K562 (cell line): ENCODE measurements around the gene ZNF521. TPM values are rescaled to one million over a fixed set of nuclear protein-coding genes. Genes with fewer than 3 reads are reported as not detected.
A peak's percentile ranks its signal among the peaks of the same experiment; 100 is the strongest.

Source experiments
- BCOR ChIP-seq: fragments of 450-650 bp; IDR thresholded peaks from 2 replicates; pipeline ENCODE4 v1.6.1; 2016
- CBX1 ChIP-seq: sonication (generic); IDR thresholded peaks from 2 replicates; pipeline ENCODE4 v1.6.1; 2016; ENCODE audit warnings: antibody characterized with exemption, low read depth, mild to moderate bottlenecking
- CHD2 ChIP-seq: IDR thresholded peaks from 2 replicates; pipeline ENCODE4 v1.6.1; 2011; ENCODE audit warnings: low read depth, low read length
- ESRRA ChIP-seq: fragments of 450-650 bp; IDR thresholded peaks from 2 replicates; pipeline ENCODE4 v1.6.1; 2014; ENCODE audit warnings: low read depth, mild to moderate bottlenecking, moderate library complexity, borderline replicate concordance
- FOXA3 ChIP-seq, 2 experiments: fragments of 450-650 bp in 1 of 2; sonication (generic) in 1 of 2; formaldehyde crosslinking; IDR thresholded peaks in 1 of 2; conservative IDR thresholded peaks in 1 of 2; 2 replicates each; pipeline versions ENCODE4 v1.4.0 to v1.8.0; 2020 to 2022; ENCODE audit warnings: mild to moderate bottlenecking in 2 of 2, missing genetic modification reagents in 1 of 2
- HNRNPH1 ChIP-seq: fragments of 200-400 bp; formaldehyde crosslinking; optimal IDR thresholded peaks from 2 replicates; pipeline ENCODE3; 2017; ENCODE audit warnings: low read depth, mild to moderate bottlenecking, low read length, moderate library complexity
- HNRNPLL ChIP-seq: fragments of 200-400 bp; formaldehyde crosslinking; IDR thresholded peaks from 2 replicates; pipeline ENCODE4 v1.6.1; 2017; ENCODE audit warnings: low read length, low read depth, mild to moderate bottlenecking; ENCODE audit not compliant: poor library complexity, severe bottlenecking
- KDM5B ChIP-seq: fragments of 200-600 bp; sonication (generic); IDR thresholded peaks from 2 replicates; pipeline ENCODE4 v1.6.1; 2012; ENCODE audit warnings: low read depth, mild to moderate bottlenecking, moderate library complexity, low read length, control low read depth, inconsistent platforms; ENCODE audit not compliant: insufficient replicate concordance
- LARP7 ChIP-seq: fragments of 450-650 bp; IDR thresholded peaks from 2 replicates; pipeline ENCODE4 v1.6.1; 2016
- MBD2 ChIP-seq: sonication (generic); IDR thresholded peaks from 2 replicates; pipeline ENCODE4 v1.6.1; 2016; ENCODE audit warnings: low read depth, borderline replicate concordance
- MTA1 ChIP-seq: fragments of 450-650 bp; IDR thresholded peaks from 2 replicates; pipeline ENCODE4 v1.6.1; 2017; ENCODE audit warnings: borderline replicate concordance
- SLC30A9 ChIP-seq: fragments of 250-450 bp; sonication (Bioruptor Pico); IDR thresholded peaks from 2 replicates; pipeline ENCODE4 v1.8.0; 2022; ENCODE audit warnings: mild to moderate bottlenecking, moderate library complexity
- SMC3 ChIP-seq: conservative IDR thresholded peaks from 2 replicates; pipeline ENCODE4 v1.6.1; 2011; ENCODE audit warnings: low read depth, low read length, improper control_type of control experiment; ENCODE audit not compliant: insufficient read depth
- TAF1 ChIP-seq: IDR thresholded peaks from 2 replicates; pipeline ENCODE4 v1.6.1; 2011; ENCODE audit warnings: mild to moderate bottlenecking, low read length, moderate library complexity; ENCODE audit not compliant: insufficient read depth, control insufficient read depth, severe bottlenecking; ENCODE audit errors: extremely low read depth
- TSC22D4 ChIP-seq: fragments of 450-650 bp; IDR thresholded peaks from 2 replicates; pipeline ENCODE4 v1.6.1; 2016; ENCODE audit warnings: missing genetic modification characterization, missing biosample characterization, control low read depth
- ZBTB17 ChIP-seq: fragments of 450-650 bp; formaldehyde crosslinking; IDR thresholded peaks from 2 replicates; pipeline ENCODE4 v1.4.0; 2020; ENCODE audit warnings: mild to moderate bottlenecking
- polyA plus RNA-seq, 8 experiments: library from polyadenylated mRNA; depleted of rRNA in 4 of 8; stranded (reverse) in 5 of 8; unstranded in 3 of 8; fragments of >200 nt; fragmentation: Nextera tagmentation in 2 of 8; fragmentation: Illumina TruSeq in 1 of 8; extraction: Ambion mirVana in 2 of 8; extraction: Trizol in 1 of 8; gene quantifications; 2 replicates each; pipeline versions ENCODE4 v1.2.1 to v1.2.3, GENCODE V29; 2011 to 2014; ENCODE audit warnings: inconsistent platforms in 1 of 8, missing spikeins in 1 of 8
- total RNA-seq, 7 experiments: library from RNA; depleted of rRNA in 6 of 7; stranded (reverse); fragments of >200 nt in 6 of 7; fragmentation: Illumina TruSeq in 2 of 7; extraction: Trizol in 2 of 7; gene quantifications; 2 replicates each; pipeline versions ENCODE4 v1.2.1 to v1.2.3, GENCODE V29; 2011 to 2021; ENCODE audit warnings: low replicate concordance in 1 of 7
- TF ChIP-seq, protein P1 (sequence below): fragments of 200-800 bp; sonication (Bioruptor generic); IDR thresholded peaks from 2 replicates; pipeline ENCODE4 v1.6.1; 2016; ENCODE audit warnings: missing genetic modification characterization, missing compliant biosample characterization
- TF ChIP-seq, protein P2 (sequence below): fragments of 250-450 bp; sonication (Bioruptor Pico); IDR thresholded peaks from 2 replicates; pipeline ENCODE4 v1.5.0; 2021
- TF ChIP-seq, protein P3 (sequence below): sonication (generic); formaldehyde crosslinking; IDR thresholded peaks from 2 replicates; pipeline ENCODE4 v1.8.0; 2022; ENCODE audit warnings: mild to moderate bottlenecking, missing genetic modification reagents

The ZNF521 gene
- total and polyA plus RNA-seq, 9 of the 15 experiments (the other 6 are each of a cell fraction or from before 2014, with no cell fraction given), result 1.2 to 5.8 (median 1.6) TPM

DNA sequence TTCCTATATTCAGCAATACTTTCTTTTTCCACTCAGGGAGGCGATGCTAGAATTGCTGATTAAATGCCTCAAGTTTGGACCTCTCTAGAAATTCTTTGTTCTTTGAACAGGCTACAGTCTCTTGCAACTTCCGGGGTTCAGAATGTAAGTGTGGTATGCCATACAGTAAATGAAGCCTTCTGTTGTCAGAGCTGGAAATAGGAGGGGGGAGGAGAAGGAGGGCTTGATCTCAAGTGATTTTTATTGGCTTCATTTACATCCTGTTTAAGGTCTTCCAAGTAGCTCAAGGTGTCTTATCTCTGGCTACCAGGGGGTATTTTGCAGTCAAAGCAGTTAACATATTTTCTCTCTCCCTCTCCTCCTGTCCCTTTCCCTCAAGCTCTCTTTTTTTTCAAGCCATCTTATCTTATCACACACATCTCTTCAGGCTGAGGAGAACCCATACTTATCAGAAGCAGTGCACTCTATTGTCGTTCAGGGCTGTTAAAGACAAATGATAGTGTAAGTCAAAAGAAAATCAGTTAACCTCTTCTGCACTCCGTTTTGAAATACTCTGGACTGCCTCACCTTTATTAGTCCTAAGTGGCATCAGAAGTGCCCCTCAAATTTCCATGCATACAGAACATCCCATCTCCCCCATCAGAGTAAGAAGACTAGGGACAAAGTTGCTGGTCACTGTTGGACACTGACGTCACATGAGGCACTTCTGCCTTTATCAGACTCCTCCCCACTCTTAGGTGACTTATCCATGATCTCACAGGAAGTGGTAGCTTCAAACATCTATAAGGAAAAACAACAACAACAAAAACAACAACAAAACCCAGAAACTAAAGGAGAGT, 112.2 kb downstream of the ZNF521 start (continued):
- TF ChIP-seq, protein P1, sequence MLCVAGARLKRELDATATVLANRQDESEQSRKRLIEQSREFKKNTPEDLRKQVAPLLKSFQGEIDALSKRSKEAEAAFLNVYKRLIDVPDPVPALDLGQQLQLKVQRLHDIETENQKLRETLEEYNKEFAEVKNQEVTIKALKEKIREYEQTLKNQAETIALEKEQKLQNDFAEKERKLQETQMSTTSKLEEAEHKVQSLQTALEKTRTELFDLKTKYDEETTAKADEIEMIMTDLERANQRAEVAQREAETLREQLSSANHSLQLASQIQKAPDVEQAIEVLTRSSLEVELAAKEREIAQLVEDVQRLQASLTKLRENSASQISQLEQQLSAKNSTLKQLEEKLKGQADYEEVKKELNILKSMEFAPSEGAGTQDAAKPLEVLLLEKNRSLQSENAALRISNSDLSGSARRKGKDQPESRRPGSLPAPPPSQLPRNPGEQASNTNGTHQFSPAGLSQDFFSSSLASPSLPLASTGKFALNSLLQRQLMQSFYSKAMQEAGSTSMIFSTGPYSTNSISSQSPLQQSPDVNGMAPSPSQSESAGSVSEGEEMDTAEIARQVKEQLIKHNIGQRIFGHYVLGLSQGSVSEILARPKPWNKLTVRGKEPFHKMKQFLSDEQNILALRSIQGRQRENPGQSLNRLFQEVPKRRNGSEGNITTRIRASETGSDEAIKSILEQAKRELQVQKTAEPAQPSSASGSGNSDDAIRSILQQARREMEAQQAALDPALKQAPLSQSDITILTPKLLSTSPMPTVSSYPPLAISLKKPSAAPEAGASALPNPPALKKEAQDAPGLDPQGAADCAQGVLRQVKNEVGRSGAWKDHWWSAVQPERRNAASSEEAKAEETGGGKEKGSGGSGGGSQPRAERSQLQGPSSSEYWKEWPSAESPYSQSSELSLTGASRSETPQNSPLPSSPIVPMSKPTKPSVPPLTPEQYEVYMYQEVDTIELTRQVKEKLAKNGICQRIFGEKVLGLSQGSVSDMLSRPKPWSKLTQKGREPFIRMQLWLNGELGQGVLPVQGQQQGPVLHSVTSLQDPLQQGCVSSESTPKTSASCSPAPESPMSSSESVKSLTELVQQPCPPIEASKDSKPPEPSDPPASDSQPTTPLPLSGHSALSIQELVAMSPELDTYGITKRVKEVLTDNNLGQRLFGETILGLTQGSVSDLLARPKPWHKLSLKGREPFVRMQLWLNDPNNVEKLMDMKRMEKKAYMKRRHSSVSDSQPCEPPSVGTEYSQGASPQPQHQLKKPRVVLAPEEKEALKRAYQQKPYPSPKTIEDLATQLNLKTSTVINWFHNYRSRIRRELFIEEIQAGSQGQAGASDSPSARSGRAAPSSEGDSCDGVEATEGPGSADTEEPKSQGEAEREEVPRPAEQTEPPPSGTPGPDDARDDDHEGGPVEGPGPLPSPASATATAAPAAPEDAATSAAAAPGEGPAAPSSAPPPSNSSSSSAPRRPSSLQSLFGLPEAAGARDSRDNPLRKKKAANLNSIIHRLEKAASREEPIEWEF (CRISPR knock-in tag), result no peak
- TF ChIP-seq KDM5B (no peak), CHD2 (no peak), SMC3 (no peak), TSC22D4 (no peak), HNRNPLL (no peak), BCOR (no peak), ZBTB17 (no peak), MBD2 (peak; percentile 57; the same call in 1 of the 2 replicates), TAF1 (no peak), MTA1 (peak; percentile 85; the same call in 1 of the 2 replicates), SLC30A9 (CRISPR knock-in tag) (no peak), FOXA3 (CRISPR knock-in tag; conservative IDR thresholded peaks at IDR 0.05 in 1 of 2, IDR thresholded peaks at IDR 0.05 in 1 of 2) (no peak), HNRNPH1 (no peak), ESRRA (no peak), LARP7 (no peak), CBX1 (no peak)
- TF ChIP-seq, protein P2, sequence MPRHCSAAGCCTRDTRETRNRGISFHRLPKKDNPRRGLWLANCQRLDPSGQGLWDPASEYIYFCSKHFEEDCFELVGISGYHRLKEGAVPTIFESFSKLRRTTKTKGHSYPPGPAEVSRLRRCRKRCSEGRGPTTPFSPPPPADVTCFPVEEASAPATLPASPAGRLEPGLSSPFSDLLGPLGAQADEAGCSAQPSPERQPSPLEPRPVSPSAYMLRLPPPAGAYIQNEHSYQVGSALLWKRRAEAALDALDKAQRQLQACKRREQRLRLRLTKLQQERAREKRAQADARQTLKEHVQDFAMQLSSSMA (CRISPR knock-in tag), result no peak
- TF ChIP-seq, protein P3, sequence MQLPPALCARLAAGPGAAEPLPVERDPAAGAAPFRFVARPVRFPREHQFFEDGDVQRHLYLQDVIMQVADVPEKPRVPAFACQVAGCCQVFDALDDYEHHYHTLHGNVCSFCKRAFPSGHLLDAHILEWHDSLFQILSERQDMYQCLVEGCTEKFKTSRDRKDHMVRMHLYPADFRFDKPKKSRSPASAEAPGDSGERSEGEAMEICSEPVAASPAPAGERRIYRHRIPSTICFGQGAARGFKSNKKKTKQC (CRISPR knock-in tag), result no peak
